Ammon's horn (tissue), 1 donor: ENCODE data around the gene GALNTL6.
A peak's percentile ranks its signal among the peaks of the same experiment; 100 is the strongest.

Experiments
- DNase-seq: peaks from one replicate; pipeline ENCODE4 v3.0.0-alpha.2; 2016; ENCODE audit warnings: low spot score

GALNTL6 gene

DNA sequence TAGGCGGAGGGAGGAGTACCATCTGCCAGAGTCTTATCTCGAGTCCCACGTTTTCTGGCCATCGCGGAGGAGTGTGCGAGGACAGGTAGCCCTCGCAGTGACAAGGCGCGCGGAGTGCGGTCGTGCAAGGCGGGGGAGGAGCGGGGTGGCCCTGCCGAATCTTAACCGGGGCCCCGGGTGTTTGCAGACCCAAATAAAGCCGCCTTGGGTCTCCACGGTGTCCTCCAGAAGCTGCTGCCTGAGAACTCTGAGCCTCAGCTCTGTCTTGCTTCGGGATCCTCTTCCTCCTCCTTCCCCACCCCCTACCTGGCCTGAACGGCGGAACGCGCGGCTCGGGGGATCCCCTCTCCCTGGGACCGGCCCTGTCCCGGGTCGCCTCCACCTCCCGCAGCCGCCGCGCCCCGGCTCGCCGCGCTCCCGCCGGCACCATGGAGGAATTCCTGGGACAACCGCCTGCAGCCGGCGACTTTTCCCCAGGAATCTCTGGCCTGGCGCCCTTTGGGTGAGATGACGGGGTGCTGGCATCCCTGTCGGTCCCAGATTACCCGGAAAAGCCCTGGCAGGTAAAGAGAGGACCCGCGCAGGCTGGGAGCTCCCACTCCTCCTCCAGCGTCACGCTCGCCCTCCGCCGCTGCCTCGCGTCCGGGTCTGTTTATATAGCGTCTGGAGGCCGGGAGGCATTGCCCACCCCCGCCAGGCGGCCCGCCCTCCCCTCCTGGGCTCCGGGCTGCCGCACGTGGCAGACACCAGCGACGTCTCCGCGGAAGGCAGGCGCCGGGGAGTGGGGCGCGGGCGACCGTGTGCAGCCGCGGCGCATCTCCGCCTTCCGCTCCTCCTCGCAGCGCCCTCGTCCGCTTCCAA lies at the start of gene GALNTL6:
GALNTL6 (plus strand) TSS at position 740 of the 861 bp plus-strand sequence.
- peak; percentile 25 for DNase-seq

DNA sequence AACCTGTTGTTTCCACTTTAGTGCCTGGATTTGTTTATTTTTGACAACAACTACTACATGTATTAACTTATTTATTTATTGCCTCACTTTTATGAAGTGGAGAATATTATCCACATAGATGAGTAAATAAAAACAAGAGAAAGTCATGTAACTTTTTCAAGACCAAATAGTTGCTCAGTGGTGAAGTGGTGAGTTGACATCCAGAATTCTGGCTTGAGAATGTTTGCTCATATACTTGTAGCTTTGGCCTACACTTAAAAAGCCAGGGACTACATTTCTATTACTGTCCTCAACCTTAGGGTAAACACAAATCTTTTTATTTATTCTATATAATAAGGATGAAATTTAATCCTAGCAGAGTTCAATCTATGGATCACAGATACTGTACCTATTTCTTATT lies 47.7 kb upstream of the GALNTL6 start:
- DNase-seq = no peak

DNA sequence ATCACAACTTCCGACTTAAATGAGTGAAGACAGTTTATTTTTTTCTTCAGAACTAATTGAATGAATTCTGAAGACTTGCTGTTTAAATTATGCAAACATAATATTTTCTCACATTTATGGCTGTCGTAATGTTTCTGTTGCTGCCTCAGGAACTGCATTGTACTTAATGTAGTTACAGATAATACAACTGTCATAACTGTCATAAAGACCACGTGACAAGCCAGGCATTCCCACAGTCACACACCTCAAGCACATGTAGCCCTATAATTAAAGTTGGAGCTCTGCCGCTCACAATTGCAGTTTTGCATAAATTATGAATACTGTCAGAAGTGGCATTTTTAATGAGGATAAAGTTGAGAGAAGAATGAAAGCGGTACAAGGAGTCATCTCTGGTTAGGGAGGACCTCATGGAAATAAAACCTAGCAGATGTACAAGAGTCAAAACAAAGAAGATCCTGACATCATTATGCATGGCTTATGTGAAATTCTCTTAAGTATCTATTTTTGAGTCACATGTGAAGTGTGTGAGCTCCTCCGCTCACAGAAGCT lies 38.5 kb upstream of the GALNTL6 start:
- DNase-seq = no peak

DNA sequence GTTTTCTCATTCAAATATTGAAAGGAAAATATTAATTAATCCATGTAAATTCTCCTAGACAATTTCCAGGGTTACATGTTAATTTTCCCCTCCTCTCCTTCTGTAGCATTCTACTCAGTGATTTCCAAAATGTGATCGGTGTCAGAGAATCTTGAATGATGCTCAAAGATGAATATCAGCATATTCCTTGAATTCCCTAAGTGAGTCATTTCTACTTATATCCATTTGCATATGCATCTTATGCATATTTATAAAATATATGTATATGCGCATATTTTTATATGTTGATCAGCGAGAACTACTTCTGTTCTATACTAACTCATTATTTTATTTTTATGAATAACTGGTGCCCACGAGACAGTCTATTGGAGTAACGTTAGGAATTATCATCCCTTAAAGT lies 33.9 kb upstream of the GALNTL6 start:
- DNase-seq = no peak

DNA sequence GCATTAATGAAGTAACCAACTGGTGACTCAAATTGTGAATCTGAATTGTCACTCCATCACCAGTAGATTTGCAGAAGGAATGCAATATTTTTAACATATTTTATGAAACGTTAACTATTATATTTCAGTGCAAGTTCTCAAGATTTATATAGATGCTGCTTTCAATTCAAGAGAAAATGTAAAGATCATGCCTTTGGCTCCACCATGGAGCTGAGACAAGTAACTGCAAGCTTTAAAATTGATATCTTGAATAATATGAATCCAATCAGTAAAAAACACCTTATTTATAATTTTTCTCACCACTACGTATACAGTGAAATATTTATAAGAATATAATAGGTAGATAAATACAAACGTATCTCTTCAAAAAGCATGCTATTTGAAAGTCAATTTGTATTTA lies 27.8 kb upstream of the GALNTL6 start:
- DNase-seq = no peak

DNA sequence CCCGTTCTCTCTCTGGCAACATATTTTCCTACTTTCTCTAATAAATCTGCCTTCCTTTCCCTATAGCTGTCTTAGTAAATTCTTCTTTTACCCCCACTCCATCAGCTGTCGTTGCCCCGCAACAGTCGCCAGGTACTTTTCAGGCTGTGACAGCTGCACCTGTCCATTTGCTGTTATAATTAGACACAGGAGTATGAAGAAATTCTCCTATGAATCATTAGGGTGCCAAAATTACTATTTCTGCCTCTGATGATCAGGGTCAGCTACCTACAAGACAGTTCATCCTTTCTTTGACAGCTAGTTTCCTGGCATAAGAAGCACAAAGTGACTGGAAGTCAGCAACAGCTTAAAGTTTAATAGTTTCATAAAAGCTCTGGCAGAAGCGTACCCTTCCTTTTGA lies 19.5 kb upstream of the GALNTL6 start:
- DNase-seq = no peak

DNA sequence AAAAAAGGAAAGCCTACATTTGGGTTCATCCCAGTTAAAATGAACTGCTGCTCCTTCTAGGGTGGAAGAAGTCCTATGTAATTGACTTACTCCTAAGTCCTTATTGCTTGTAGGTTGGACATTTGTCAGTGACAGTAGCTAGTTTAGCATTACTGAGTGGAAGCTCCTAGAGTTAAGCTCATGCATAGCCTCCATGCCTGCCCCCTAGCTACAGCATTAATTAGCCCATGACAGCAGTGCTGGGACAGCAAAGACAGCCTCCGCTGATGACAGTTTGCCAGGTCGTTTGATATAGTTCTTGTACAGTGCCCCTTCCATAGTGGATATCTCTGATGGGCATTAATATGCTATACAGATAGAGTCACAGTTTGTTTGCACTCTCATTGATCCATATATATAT lies 18.7 kb upstream of the GALNTL6 start:
- no peak for DNase-seq

DNA sequence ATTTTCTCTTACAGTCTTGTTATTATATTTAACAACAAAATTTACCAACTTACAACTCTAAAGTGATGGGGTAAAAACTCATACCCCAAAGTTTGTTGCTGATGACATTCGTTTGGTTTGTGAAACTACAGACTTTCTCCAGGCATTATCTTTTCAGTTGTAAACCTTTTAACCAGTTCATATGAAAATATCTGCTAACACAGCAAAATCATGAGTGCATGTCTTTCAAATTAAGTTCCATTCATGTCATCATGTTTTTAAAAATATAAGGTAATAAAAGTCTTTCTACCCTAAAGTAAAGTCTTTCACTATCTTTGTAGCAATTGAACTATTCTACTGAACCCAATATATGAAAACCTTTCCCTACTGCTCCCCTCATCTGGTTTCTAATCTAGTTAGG lies 3.4 kb upstream of the GALNTL6 start:
- DNase-seq = no peak

DNA sequence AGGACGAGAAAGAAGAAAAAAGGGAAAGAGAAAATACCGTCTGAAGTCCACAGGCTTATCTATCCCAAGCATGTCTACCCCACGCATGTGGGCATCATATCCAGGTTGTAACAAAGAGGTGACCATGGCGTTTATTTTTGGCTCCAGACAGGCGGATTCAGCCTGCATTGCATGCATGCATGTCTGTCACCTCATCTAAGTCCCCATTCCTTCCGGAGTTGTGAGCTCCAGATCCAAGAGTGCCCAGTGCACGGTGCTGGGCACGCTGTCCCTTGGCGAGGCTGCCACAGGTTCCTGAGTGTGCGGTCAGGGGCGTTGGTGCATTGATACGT lies 905 bp upstream of the GALNTL6 start:
- DNase-seq = no peak

DNA sequence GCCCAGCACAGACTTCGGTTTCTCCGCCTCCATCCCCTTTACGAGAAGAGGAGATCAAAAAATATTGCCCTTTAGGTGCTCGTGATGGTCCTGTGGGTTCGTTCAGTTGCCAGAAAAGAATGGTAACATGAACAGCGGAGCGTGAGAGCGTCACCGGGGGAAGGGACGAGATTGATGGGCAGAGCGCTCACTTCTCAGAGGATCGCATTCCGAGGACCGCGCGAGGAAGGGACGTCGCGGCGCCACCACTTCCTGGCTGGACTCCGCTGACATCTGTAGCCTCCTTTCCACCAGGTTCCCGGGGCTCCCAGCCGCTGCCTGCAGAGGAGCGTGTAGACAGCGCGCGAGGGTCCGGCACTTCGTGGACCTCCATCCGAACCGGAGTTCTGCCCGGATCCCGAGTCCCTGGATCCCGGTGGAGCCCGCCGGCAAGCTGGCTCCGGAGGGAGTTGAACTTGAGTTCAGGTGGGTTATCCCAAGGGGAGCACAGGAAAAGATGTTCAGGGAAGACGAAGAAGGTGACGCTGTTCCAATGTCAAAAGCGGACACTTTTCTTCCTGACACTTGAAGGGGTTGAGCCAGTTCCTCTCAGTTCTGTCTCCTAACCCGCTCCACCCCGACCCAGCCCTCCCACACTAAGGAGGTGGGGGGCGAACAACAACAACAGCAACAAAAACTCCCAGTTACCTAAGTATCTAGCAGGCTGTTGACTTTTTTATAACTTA lies 484 bp downstream of the GALNTL6 start:
- peak; percentile 11 for DNase-seq

DNA sequence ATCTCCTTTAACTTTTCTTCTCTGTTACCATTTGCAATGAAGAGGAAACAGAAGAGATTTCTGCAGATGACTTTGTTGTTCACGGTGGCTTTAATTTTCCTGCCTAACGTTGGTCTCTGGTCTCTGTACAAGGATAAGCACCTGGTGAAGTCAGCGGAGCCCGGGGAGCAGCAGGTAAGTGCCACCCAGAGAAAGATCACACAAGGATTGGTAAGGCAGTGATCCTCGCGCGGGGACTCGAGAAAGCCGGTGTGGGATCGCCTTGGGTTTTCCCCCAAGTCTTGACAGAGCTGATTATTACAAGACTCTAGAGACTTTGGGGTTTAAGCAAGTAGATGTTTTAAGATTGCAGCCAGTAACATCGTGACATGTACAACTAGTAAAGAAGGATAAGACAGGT lies 1.3 kb downstream of the GALNTL6 start:
- no peak for DNase-seq

DNA sequence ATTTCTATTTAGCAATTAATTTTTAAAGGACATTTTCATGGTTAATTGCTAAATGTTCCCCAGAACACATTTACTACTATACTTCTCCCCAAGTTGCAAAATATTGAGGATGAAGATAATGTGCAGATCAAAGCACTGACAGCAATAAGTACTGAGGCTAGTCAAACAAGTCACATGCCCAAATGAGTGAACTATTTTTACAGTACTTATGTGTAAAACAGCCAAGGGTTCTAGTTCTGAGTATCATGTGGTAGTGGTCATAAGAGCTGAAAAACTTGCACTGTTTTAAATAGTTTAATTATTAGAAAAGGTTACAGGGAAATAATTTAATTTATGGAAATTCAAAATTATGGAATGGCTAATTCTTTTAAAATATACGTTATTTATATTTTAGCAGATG lies 3.8 kb downstream of the GALNTL6 start:
- DNase-seq = no peak

DNA sequence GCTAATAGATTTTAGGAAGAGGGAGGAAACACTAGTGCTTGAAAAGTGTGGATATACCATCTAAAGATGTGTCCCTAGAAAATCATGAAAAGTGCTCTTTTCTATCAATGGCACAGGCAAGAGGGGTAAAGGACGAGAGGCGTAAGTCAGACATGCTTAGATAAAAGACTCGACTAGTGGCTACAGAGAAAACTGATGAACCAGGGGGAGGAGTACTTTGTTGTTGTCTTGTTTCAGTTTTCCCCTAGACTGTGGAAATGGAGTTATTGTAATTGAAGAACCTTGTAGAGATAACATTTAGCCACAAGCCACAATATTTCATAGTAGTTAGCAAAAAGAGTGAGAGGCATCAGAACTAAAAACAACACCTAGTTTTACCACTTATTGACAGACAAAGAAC lies 21.4 kb downstream of the GALNTL6 start:
- no peak for DNase-seq

DNA sequence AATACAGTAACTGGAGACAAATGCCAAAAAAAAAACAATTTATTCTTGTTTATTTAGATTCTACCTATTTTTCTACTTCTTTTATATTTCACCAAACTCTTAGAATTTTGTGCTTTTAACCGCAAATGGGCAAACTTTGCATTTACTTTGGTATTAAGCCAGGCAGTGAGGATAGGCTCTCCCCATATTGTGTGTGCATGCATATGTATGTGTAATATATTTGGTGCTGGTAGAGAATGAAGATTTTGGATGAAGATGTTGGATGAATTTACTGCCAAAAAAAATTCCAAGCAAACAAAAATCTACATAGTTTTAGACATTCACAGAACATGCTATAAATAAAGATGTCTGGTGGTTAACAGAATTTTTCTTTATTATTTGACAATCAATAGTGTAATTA lies 30.3 kb downstream of the GALNTL6 start:
- no peak for DNase-seq

DNA sequence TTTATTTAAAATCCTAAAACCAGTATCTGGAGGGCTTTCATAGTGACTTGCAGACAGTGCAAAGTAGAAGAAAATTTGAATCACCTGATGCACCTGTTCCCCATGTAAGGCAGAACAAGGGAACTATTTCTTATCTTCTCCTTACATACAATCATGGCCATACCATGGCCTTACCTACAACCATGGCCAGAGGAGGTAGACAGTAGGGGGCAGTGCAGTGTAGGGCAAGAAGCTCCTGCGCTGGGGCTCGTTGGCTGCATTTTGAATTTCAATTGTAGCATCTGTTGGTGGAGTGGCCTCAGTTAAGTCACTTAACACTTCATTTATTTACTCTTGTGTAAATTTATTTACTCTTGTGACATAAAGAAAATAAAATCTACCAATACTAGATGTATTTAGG lies 33.0 kb downstream of the GALNTL6 start:
- no peak for DNase-seq

DNA sequence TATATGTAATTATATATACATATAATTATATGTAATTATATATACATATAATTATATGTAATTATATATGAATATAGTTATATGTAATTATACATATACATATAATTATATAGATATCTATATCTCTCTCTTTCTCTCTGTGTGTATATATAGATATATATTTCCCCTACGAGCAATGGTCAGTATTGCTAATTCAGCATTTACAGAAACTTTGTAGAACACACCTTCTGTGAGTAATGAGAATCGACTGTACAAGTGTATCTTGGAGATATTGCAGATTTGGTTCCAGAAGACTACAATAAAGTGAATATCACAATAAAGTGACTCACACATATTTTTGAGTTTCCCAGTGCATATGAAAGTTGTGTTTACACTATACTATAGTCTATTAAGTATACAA lies 33.7 kb downstream of the GALNTL6 start:
- DNase-seq = no peak

DNA sequence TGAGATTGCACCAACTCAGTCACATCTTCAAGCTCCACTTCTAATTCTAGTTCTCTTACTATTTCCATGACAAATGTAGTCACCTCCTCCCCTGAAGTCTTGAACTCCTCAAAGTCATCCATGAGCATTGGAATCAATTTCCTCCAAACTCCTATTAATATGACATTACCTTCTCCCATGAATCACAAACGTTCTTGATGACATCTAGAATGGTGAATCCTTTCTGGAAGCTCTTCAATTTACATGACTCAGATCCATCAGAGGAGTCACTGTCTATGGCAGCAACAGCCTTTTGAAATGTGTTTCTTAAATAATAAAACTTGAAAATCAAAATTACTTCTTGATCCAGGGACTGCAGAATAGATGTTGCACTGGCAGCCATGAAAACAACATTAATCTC lies 34.5 kb downstream of the GALNTL6 start:
- DNase-seq = no peak

DNA sequence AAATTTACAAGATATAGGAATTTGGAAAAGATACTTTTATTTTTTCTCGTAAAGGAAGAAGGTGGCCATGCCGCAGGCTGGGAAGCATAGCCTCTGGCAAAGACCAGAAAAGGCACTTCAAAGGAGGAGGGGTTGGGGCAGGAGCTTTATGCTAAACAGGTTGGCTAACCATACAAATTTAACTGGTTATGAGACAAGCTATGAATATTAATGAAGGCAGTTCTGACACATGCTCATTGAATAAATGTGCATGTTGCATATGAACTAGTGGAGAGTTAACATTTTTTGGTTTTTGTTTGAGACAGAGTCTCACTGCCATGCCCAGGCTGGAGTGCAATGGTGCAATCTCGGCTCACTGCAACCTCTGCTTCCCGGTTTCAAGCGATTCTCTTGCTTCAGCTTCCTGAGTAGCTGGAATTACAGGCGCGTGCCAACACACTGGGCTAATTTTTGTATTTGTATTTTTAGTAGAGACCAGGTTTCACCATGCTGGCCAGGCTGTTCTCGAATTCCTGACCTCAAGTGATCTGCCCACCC lies 36.5 kb downstream of the GALNTL6 start:
- DNase-seq = no peak

DNA sequence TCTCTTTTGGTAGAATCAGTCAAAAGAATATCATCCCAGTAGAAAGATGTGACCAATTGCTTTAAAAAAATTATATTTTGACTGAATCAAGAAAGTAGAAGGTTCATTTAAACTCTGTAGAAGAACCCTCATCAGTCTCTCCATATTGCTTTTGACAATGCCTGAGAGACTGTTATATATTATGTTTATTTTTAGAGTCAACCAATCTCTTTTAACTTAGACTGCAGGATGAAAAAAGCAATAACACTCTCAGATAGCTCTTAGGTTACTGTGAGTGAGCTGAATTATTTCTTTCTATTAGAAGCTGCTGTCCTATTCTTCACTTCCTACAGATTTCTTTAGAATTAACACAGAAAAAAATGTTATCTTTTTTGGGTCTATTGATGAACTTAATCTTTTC lies 38.1 kb downstream of the GALNTL6 start:
- DNase-seq = no peak

DNA sequence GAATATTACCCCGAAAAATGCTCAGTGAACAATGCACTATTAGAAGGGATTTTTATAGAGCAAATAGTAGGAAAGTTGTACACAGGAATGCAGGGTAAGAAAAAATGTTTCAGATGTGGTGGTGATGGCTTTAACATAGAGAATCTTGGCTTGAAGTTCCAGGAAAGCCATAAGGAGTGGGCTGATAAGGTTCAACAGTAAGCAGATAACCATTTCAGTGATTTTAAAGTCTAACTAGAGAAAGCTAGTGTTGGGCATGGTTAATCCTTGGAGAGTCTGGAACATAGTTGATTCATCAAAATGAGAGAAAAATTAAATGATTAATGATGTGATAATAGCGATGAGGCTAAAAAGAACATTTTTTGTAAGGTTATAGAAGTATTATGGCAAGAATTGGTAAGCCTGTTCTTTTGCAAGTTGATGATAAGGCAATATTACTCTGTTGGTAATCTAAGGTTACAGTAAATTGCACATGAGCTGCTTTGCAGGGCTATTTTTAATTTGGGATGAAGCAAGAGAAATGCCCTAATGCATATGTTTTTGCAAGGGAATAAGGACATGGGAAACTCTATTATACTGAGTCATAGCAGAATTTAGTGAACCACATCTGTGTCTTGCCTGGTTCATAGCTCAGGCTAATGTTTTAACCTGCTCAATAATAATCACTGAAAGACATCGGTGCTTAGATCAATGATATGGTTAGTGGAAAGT lies 44.3 kb downstream of the GALNTL6 start:
- DNase-seq = no peak

DNA sequence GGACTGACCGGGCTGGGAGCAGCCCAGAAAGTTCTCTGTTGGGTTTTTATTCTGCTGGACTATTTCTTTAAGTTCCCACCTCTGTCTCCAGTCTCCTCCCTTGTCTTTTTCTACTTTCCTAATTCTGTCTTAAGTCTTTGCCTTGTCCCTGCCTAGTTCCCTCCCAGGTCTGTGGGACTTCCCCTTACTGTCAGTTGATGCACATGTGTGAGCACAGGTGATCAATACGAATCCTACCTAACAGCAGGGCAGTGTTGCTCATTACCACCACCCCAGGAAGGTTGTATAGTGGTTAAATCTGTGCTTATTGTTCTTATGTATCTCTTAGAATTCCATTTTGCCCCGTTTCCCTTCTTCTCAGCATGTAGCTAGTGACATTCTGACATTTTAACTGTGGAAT lies 62.1 kb downstream of the GALNTL6 start:
- no peak for DNase-seq

DNA sequence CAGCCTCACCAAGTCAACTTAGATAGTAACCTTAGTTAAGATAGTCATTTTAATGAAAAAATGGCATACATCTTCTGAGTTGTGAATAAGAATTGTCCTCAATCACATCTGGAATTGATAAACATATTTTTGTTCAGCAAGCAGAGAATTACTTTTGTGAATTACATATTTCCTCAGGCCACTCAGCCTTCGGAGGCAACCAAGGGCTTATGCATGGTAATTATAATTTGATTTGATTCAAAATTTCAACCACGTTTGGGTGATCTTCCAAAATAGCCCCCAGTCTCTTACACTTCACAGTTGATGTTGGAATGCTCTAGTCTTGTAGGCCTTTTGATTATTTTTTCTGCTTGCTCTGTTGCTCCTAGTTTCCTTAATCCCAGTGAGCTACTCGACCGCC lies 63.4 kb downstream of the GALNTL6 start:
- no peak for DNase-seq

DNA sequence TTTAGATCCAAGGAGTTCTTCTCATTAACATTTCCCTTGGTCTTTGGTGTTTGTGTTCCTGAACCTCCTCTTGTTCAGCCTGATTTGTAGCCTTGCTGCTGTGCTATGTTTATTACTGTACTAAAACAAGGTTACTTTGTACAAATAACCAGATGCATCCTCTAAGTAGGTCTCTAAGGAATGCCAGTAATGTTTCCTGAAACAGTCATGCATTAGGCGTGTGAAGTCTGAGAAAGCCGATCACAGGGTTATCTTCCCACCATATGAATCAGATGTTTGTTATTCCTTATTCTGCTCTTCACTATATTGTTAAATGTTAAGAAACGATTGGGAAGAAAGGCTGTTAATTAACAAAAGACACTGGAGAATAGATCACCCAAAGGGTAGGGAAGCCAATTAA lies 66.9 kb downstream of the GALNTL6 start:
- DNase-seq = no peak
